ENCODE results near the gene PLEKHH2.

GRCh38 chr2:43595603-43596412 lies 41.3 kb upstream of the PLEKHH2 start, which contains the start of gene THADA:
- TF ChIP-seq CTCF (IDR thresholded peaks at IDR 0.05) (no peak), POLR2A (IDR thresholded peaks at IDR 0.05) (peak; percentile 94 to 96)

Measured in adrenal gland (tissue), 5 donors.